ENCODE measurements around the gene CAPNS1. TPM values are rescaled to one million over a fixed set of nuclear protein-coding genes. Genes with fewer than 3 reads are reported as not detected.

CAPNS1 gene
- total and polyA plus RNA-seq, 4 donors: 79.5 to 280 (median 103) TPM

DNA sequence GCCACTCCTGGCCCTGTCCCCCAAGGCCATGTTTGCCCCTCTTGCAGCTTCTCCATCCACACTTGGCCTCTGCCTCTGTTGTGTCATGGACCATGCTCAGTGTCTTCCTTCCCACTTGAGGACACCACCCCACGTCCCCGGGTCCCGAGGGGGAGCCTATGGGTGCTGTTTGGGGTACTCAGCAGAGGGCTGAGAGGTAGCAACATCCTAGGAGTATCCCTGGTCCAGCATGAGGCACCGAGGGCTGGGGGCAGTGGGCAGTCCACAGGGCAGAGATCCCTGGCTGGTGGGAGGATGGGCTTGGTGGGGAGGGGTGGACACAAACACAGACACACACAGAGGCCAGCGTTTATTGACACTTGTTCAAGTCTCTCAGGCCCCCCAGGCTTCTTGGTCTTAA, 10.7 kb downstream of the CAPNS1 start:
- no peak for DNase-seq (ENCODE audit: low spot score)
- Histone ChIP-seq H3K27ac (ENCODE audit: low read depth in 1 of 2, low read length in 2 of 2) (no peak overlapping the region), H3K9me3 (ENCODE audit: control insufficient read depth in 4 of 4, low read length in 3 of 4) (no peaks in the 10 kb centered on the region), H3K36me3 (ENCODE audit: control insufficient read depth in 4 of 4, insufficient read depth in 3 of 4, low read depth in 1 of 4, low read length in 3 of 4) (peaks cover 27 to 49% (median 34%) of the 10 kb centered on the region in 4 donors), H3K9ac (ENCODE audit: low read depth in 1 of 2, low read length in 2 of 2) (no peak overlapping the region), H3K4me3 (ENCODE audit: low read depth in 1 of 3, low read length in 3 of 3) (no peak overlapping the region), H3K27me3 (ENCODE audit: control insufficient read depth in 4 of 4, insufficient read depth in 4 of 4, low read length in 3 of 4) (no peaks in the 10 kb centered on the region), H3K4me1 (ENCODE audit: control insufficient read depth in 4 of 4, insufficient read depth in 4 of 4, low read length in 3 of 4) (no peaks in the 10 kb centered on the region)
- 82% methylated on average over 5 of the region's 5 CpGs for WGBS
- TF ChIP-seq RXRA (IDR thresholded peaks at IDR 0.05): no peak
- TF ChIP-seq RAD21 (IDR thresholded peaks at IDR 0.05): no peak
- TF ChIP-seq, protein P1, sequence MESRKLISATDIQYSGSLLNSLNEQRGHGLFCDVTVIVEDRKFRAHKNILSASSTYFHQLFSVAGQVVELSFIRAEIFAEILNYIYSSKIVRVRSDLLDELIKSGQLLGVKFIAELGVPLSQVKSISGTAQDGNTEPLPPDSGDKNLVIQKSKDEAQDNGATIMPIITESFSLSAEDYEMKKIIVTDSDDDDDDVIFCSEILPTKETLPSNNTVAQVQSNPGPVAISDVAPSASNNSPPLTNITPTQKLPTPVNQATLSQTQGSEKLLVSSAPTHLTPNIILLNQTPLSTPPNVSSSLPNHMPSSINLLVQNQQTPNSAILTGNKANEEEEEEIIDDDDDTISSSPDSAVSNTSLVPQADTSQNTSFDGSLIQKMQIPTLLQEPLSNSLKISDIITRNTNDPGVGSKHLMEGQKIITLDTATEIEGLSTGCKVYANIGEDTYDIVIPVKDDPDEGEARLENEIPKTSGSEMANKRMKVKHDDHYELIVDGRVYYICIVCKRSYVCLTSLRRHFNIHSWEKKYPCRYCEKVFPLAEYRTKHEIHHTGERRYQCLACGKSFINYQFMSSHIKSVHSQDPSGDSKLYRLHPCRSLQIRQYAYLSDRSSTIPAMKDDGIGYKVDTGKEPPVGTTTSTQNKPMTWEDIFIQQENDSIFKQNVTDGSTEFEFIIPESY (IDR thresholded peaks at IDR 0.05): no peak
- TF ChIP-seq FOXA1 (IDR thresholded peaks at IDR 0.05): no peak
- TF ChIP-seq YY1 (IDR thresholded peaks at IDR 0.05): no peak
- no peak for TF ChIP-seq NR2F2 (IDR thresholded peaks at IDR 0.05)
- no peak for TF ChIP-seq TAF1 (conservative IDR thresholded peaks at IDR 0.05)
- no peak for TF ChIP-seq HNF4G (IDR thresholded peaks at IDR 0.05)
- no peak for TF ChIP-seq FOXA2 (IDR thresholded peaks at IDR 0.05)
- no peak for TF ChIP-seq EGR1 (IDR thresholded peaks at IDR 0.05; ENCODE audit: low read depth in 2 of 2)

DNA sequence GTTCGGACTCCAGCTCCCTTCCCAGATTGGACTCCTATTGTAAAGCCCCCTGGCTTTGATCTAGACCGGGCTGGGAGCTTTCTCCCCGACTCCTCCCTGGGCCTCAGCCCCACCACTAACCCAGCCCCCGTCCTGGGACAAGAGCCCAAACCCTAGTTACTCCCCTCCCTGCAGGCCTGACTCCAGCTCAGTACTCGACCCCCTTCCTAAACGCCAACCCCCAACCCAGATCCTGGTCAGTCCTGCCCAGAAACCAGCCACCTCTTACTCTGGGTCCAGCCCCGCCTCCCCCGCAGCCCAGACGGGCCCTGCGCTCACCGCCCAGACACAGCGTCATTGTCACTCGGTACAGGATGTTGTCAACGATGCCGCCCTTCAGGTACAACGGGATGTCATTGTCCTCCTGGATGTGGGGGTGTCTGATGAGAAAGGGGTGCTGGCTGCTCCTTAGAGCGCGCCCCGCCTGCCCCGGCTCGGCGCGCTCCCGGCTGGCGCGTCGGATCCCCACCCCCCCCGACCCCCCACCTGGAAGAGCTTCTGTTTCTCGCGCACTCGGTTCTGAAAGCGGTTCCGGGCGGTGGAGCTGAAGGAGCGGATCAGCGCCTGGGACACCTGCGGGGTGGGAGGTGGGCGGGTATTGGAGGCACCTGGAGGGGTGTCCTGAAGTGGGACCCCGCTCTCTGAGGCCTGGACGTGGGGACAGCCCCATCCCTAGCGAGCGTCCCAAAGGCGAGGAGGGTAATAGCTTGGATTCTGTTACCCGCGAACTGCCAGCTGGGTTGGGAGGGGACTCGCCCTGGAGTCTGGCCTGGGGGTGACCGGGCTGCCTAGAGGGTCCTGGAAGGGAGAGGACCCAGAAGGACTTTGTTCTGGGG, 11.5 kb downstream of the CAPNS1 start:
- Histone ChIP-seq H3K27ac (ENCODE audit: low read depth in 1 of 2, low read length in 2 of 2) (peak overlapping the region; percentile 39 to 63), H3K27me3 (ENCODE audit: control insufficient read depth in 4 of 4, insufficient read depth in 4 of 4, low read length in 3 of 4) (no peaks in the 10 kb centered on the region), H3K9ac (ENCODE audit: low read depth in 1 of 2, low read length in 2 of 2) (no peak overlapping the region), H3K9me3 (ENCODE audit: control insufficient read depth in 4 of 4, low read length in 3 of 4) (no peaks in the 10 kb centered on the region), H3K4me3 (ENCODE audit: low read depth in 1 of 3, low read length in 3 of 3) (peak overlapping the region in 1 of 3 donors; percentile 3), H3K36me3 (ENCODE audit: control insufficient read depth in 4 of 4, insufficient read depth in 3 of 4, low read depth in 1 of 4, low read length in 3 of 4) (peaks cover 20 to 41% (median 26%) of the 10 kb centered on the region in 4 donors), H3K4me1 (ENCODE audit: control insufficient read depth in 4 of 4, insufficient read depth in 4 of 4, low read length in 3 of 4) (no peaks in the 10 kb centered on the region)
- no peak for TF ChIP-seq RXRA (IDR thresholded peaks at IDR 0.05)
- TF ChIP-seq GABPA (IDR thresholded peaks at IDR 0.05 in 1 of 2, conservative IDR thresholded peaks at IDR 0.05 in 1 of 2): no peak
- TF ChIP-seq, protein P2, sequence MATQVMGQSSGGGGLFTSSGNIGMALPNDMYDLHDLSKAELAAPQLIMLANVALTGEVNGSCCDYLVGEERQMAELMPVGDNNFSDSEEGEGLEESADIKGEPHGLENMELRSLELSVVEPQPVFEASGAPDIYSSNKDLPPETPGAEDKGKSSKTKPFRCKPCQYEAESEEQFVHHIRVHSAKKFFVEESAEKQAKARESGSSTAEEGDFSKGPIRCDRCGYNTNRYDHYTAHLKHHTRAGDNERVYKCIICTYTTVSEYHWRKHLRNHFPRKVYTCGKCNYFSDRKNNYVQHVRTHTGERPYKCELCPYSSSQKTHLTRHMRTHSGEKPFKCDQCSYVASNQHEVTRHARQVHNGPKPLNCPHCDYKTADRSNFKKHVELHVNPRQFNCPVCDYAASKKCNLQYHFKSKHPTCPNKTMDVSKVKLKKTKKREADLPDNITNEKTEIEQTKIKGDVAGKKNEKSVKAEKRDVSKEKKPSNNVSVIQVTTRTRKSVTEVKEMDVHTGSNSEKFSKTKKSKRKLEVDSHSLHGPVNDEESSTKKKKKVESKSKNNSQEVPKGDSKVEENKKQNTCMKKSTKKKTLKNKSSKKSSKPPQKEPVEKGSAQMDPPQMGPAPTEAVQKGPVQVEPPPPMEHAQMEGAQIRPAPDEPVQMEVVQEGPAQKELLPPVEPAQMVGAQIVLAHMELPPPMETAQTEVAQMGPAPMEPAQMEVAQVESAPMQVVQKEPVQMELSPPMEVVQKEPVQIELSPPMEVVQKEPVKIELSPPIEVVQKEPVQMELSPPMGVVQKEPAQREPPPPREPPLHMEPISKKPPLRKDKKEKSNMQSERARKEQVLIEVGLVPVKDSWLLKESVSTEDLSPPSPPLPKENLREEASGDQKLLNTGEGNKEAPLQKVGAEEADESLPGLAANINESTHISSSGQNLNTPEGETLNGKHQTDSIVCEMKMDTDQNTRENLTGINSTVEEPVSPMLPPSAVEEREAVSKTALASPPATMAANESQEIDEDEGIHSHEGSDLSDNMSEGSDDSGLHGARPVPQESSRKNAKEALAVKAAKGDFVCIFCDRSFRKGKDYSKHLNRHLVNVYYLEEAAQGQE (IDR thresholded peaks at IDR 0.05): no peak
- TF ChIP-seq, protein P3, sequence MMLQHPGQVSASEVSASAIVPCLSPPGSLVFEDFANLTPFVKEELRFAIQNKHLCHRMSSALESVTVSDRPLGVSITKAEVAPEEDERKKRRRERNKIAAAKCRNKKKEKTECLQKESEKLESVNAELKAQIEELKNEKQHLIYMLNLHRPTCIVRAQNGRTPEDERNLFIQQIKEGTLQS (IDR thresholded peaks at IDR 0.05): no peak
- TF ChIP-seq FOXA1 (IDR thresholded peaks at IDR 0.05): no peak
- TF ChIP-seq, protein P4, sequence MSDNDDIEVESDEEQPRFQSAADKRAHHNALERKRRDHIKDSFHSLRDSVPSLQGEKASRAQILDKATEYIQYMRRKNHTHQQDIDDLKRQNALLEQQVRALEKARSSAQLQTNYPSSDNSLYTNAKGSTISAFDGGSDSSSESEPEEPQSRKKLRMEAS (IDR thresholded peaks at IDR 0.05): no peak
- TF ChIP-seq SP1 (IDR thresholded peaks at IDR 0.05): no peak
- no peak for TF ChIP-seq FOXA2 (IDR thresholded peaks at IDR 0.05)
- TF ChIP-seq, protein P1 (IDR thresholded peaks at IDR 0.05): no peak
- no peak for TF ChIP-seq RAD21 (IDR thresholded peaks at IDR 0.05)
- no peak for DNase-seq (ENCODE audit: low spot score)
- 80% methylated on average over 47 of the region's 47 CpGs for WGBS
